ENCODE measurements around the gene OMA1. TPM values are rescaled to one million over a fixed set of nuclear protein-coding genes. Genes with fewer than 3 reads are reported as not detected.
A peak's percentile ranks its signal among the peaks of the same experiment; 100 is the strongest.

The OMA1 gene
- polyA plus RNA-seq, 1 of the 3 experiments (the other 2 are of a cell fraction): 6.9 TPM

DNA sequence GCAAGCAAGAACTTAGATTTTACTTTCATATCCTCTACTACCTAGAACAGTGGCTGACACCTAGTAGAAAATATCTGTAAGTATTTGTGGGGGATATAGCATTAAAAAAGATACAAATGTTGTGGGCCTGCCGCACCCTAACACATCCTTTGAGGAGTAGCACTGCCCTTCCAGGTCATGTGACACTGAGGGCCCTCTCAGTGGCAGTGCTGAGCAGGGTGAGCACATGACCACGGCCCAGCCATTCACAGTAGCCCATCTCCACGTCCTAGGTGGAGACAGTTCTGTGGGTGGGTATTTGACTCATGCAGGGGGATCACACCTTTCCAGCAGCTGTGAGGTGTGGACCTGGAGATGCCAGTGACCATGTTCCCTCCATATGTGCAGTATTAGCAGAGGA is 108.9 kb downstream of the OMA1 start:
- Histone ChIP-seq H3K4me1 (ENCODE audit: control insufficient read depth in 1 of 2, insufficient read depth in 2 of 2, low read depth in 1 of 2, low read length in 1 of 2) (peaks cover 5 to 35% of the 10 kb centered on the region in 2 experiments; a peak in 3 of 4 replicates), H4K20me1 (ENCODE audit: insufficient read depth) (no peaks in the 10 kb centered on the region), H3K9me2 (no peaks in the 10 kb centered on the region), H3K79me2 (ENCODE audit: insufficient read depth) (no peaks in the 10 kb centered on the region), H3K4me2 (no peak overlapping the region), H2AFZ (ENCODE audit: low read depth) (no peak overlapping the region), H3K36me3 (replicated peaks in 1 of 2; ENCODE audit: control insufficient read depth in 1 of 2, insufficient read depth in 2 of 2, low read length in 1 of 2) (no peaks in the 10 kb centered on the region), H3K9ac (no peak overlapping the region), H3K9me3 (no peaks in the 10 kb centered on the region), H3K27ac (ENCODE audit: low read depth in 2 of 2, low read length in 1 of 2) (no peak overlapping the region), H3F3A (replicated peaks; ENCODE audit: insufficient read depth) (peaks cover 4% of the 10 kb centered on the region), H3K4me3 (ENCODE audit: low read depth in 2 of 2, low read length in 1 of 2) (no peak overlapping the region), H3K27me3 (ENCODE audit: insufficient read depth) (no peaks in the 10 kb centered on the region)
- ChIA-PET CTCF (no interaction called here), POLR2A (no interaction called here)
- WGBS (ENCODE audit: low lambda C conversion rate): 59% methylated on average over 3 of the region's 3 CpGs
- TF ChIP-seq RAD21 (IDR thresholded peaks at IDR 0.05; ENCODE audit: low read length) (no peak), CHD2 (IDR thresholded peaks at IDR 0.05; ENCODE audit: low read length, partially characterized antibody) (no peak), TEAD4 (IDR thresholded peaks at IDR 0.05; ENCODE audit: borderline replicate concordance, insufficient read depth) (no peak), GABPA (IDR thresholded peaks at IDR 0.05; ENCODE audit: low read depth) (no peak)
- TF ChIP-seq, protein P1, sequence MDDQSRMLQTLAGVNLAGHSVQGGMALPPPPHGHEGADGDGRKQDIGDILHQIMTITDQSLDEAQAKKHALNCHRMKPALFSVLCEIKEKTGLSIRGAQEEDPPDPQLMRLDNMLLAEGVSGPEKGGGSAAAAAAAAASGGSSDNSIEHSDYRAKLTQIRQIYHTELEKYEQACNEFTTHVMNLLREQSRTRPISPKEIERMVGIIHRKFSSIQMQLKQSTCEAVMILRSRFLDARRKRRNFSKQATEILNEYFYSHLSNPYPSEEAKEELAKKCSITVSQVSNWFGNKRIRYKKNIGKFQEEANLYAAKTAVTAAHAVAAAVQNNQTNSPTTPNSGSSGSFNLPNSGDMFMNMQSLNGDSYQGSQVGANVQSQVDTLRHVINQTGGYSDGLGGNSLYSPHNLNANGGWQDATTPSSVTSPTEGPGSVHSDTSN (IDR thresholded peaks at IDR 0.05): no peak
- TF ChIP-seq, protein P2, sequence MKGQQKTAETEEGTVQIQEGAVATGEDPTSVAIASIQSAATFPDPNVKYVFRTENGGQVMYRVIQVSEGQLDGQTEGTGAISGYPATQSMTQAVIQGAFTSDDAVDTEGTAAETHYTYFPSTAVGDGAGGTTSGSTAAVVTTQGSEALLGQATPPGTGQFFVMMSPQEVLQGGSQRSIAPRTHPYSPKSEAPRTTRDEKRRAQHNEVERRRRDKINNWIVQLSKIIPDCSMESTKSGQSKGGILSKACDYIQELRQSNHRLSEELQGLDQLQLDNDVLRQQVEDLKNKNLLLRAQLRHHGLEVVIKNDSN (IDR thresholded peaks at IDR 0.05; ENCODE audit: borderline replicate concordance, low read depth): peak; percentile 39; the same call in 1 of the 2 replicates
- DNase-seq: no peak

DNA sequence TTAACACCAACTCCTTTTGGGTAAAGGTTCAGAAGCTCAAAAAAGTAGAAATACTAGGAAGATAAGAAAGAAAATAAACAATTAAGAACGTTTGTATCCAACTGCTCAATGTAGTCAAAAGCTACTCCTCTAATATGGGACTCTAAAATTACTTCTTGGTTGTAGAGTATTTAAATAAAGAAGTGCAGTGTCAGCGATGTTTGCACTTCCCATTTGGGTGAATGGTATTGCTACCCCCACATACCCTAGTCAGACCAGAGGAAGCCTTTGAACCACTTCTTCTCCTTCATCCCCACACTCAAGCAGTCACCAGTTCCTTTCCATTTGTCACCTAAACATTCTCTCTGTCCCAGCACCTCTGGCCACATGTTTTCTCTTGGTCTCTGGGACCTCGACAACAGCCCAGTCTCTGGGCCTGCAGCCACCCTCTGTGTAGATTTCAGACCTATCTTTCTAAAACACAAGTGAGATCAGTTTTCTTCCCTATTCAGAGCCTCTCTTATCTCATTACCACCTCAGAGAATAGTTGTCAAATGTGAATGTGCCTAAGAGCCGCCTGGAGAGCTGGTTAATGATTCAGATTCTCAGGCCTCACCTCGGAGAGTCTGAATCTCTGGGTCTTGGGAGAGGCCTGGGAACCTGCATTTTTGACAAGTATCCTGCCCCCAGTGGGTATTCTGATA is 109.8 kb downstream of the OMA1 start:
- H2AFZ ChIP-seq (ENCODE audit: low read depth): no peak overlapping the region
- 74% methylated on average over 5 of the region's 5 CpGs for WGBS (ENCODE audit: low lambda C conversion rate)
- no peaks in the 10 kb centered on the region for H4K20me1 ChIP-seq (ENCODE audit: insufficient read depth)
- no peak for DNase-seq
- H3K4me1 ChIP-seq (ENCODE audit: control insufficient read depth in 1 of 2, insufficient read depth in 2 of 2, low read depth in 1 of 2, low read length in 1 of 2): peaks cover 8 to 30% of the 10 kb centered on the region in 2 experiments; a peak in 3 of 4 replicates
- H3F3A ChIP-seq (replicated peaks; ENCODE audit: insufficient read depth): peaks cover 4% of the 10 kb centered on the region
- no peaks in the 10 kb centered on the region for H3K36me3 ChIP-seq (replicated peaks in 1 of 2; ENCODE audit: control insufficient read depth in 1 of 2, insufficient read depth in 2 of 2, low read length in 1 of 2)
- H3K4me3 ChIP-seq (ENCODE audit: low read depth in 2 of 2, low read length in 1 of 2): no peak overlapping the region
- no peaks in the 10 kb centered on the region for H3K9me2 ChIP-seq
- H3K4me2 ChIP-seq: no peak overlapping the region
- no peaks in the 10 kb centered on the region for H3K9me3 ChIP-seq
- TF ChIP-seq, protein P3, sequence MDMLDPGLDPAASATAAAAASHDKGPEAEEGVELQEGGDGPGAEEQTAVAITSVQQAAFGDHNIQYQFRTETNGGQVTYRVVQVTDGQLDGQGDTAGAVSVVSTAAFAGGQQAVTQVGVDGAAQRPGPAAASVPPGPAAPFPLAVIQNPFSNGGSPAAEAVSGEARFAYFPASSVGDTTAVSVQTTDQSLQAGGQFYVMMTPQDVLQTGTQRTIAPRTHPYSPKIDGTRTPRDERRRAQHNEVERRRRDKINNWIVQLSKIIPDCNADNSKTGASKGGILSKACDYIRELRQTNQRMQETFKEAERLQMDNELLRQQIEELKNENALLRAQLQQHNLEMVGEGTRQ (IDR thresholded peaks at IDR 0.05; ENCODE audit: borderline replicate concordance, low read depth, low read length): no peak
- TF ChIP-seq, protein P4, sequence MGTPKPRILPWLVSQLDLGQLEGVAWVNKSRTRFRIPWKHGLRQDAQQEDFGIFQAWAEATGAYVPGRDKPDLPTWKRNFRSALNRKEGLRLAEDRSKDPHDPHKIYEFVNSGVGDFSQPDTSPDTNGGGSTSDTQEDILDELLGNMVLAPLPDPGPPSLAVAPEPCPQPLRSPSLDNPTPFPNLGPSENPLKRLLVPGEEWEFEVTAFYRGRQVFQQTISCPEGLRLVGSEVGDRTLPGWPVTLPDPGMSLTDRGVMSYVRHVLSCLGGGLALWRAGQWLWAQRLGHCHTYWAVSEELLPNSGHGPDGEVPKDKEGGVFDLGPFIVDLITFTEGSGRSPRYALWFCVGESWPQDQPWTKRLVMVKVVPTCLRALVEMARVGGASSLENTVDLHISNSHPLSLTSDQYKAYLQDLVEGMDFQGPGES (IDR thresholded peaks at IDR 0.05; ENCODE audit: low read depth, low read length): no peak
- TF ChIP-seq RAD21 (IDR thresholded peaks at IDR 0.05; ENCODE audit: low read length) (no peak), MEF2A (IDR thresholded peaks at IDR 0.05; ENCODE audit: borderline replicate concordance, low read depth) (no peak), CHD2 (IDR thresholded peaks at IDR 0.05; ENCODE audit: low read length, partially characterized antibody) (no peak), RXRA (IDR thresholded peaks at IDR 0.05; ENCODE audit: borderline replicate concordance, low read depth) (no peak), TAF1 (IDR thresholded peaks at IDR 0.05; ENCODE audit: borderline replicate concordance, low read depth, low read length) (no peak), GATA2 (CRISPR knock-in tag; IDR thresholded peaks at IDR 0.05) (no peak), TCF12 (IDR thresholded peaks at IDR 0.05) (no peak), NRF1 (IDR thresholded peaks at IDR 0.05; ENCODE audit: low read depth, low read length) (no peak)
- TF ChIP-seq, protein P1 (IDR thresholded peaks at IDR 0.05): no peak
- ChIA-PET CTCF (no interaction called here), POLR2A (interaction anchor here (0.6 kb wide), 1 partner anchor 1458 kb away, joined by 3 read pairs; no protein-coding TSS in a partner anchor)
- H3K27me3 ChIP-seq (ENCODE audit: insufficient read depth): no peaks in the 10 kb centered on the region
- no peak overlapping the region for H3K27ac ChIP-seq (ENCODE audit: low read depth in 2 of 2, low read length in 1 of 2)
- H3K9ac ChIP-seq: no peak overlapping the region
- no peaks in the 10 kb centered on the region for H3K79me2 ChIP-seq (ENCODE audit: insufficient read depth)
